Fibroblast of lung (primary cell): ENCODE data around the gene NAA80. TPM values are rescaled to one million over a fixed set of nuclear protein-coding genes. Genes with fewer than 3 reads are reported as not detected.

Experiments
- DNase-seq, 2 donors: peaks; one replicate each; pipeline versions ENCODE4 v3.0.0 to v3.0.0-alpha.2; 2010; ENCODE audit warnings: low read depth in 2 of 2
- H2AFZ ChIP-seq: 2 replicates; pipeline ENCODE4 v1.5.1; 2012; ENCODE audit warnings: low read length, control low read depth, inconsistent platforms
- H3K27ac ChIP-seq: 2 replicates; pipeline ENCODE4 v1.5.1; 2011; ENCODE audit warnings: low read length, control low read depth; ENCODE audit not compliant: insufficient read depth
- H3K27me3 ChIP-seq: 2 replicates; pipeline ENCODE4 v1.5.1; 2011; ENCODE audit warnings: mild to moderate bottlenecking, low read length; ENCODE audit not compliant: control insufficient read depth, insufficient read depth
- H3K36me3 ChIP-seq: 2 replicates; pipeline ENCODE4 v1.5.1; 2011; ENCODE audit warnings: low read length; ENCODE audit not compliant: control insufficient read depth, insufficient read depth
- H3K4me1 ChIP-seq: 2 replicates; pipeline ENCODE4 v1.5.1; 2011; ENCODE audit warnings: low read length; ENCODE audit not compliant: control insufficient read depth, insufficient read depth; ENCODE audit errors: extremely low read depth
- H3K4me2 ChIP-seq: 2 replicates; pipeline ENCODE4 v1.5.1; 2011; ENCODE audit warnings: low read length, control low read depth; ENCODE audit not compliant: insufficient read depth; ENCODE audit errors: extremely low read depth
- H3K4me3 ChIP-seq, 4 experiments: fragments of 200-600 bp in 1 of 4; sonication (generic) in 1 of 4; replicated peaks in 1 of 4; 2 replicates each; pipeline ENCODE4 v1.5.1; 2011 to 2016; ENCODE audit warnings: low read length in 4 of 4, low read depth in 3 of 4, mild to moderate bottlenecking in 3 of 4, control low read depth in 2 of 4, inconsistent platforms in 1 of 4, mixed read lengths in 1 of 4; ENCODE audit not compliant: insufficient read depth in 1 of 4; ENCODE audit errors: control extremely low read depth in 1 of 4
- H3K79me2 ChIP-seq: 2 replicates; pipeline ENCODE4 v1.5.1; 2012; ENCODE audit warnings: mild to moderate bottlenecking, low read length, inconsistent platforms; ENCODE audit not compliant: control insufficient read depth, insufficient read depth
- H3K9ac ChIP-seq: 2 replicates; pipeline ENCODE4 v1.5.1; 2011; ENCODE audit warnings: mild to moderate bottlenecking, low read length, control low read depth; ENCODE audit not compliant: insufficient read depth
- H3K9me3 ChIP-seq: 2 replicates; pipeline ENCODE4 v1.5.1; 2012; ENCODE audit warnings: low read depth, low read length; ENCODE audit not compliant: control insufficient read depth, insufficient read depth
- H4K20me1 ChIP-seq: 2 replicates; pipeline ENCODE4 v1.5.1; 2011; ENCODE audit warnings: low read length; ENCODE audit not compliant: control insufficient read depth, insufficient read depth; ENCODE audit errors: extremely low read depth
- EZH2 ChIP-seq: IDR thresholded peaks from 2 replicates; pipeline ENCODE4 v1.5.1; 2012; ENCODE audit warnings: low read length, control low read depth, mild to moderate bottlenecking; ENCODE audit errors: missing control alignments
- polyA plus RNA-seq, 2 donors: library from polyadenylated mRNA; depleted of rRNA in 1 of 2; stranded (reverse) in 1 of 2; unstranded in 1 of 2; fragments of >200 nt; gene quantifications; 2 replicates each; pipeline ENCODE4 v1.2.1, GENCODE V29; 2011 to 2012; ENCODE audit warnings: missing spikeins in 1 of 2
- total RNA-seq: library from RNA; depleted of rRNA; stranded (reverse); fragments of >200 nt; gene quantifications from 2 replicates; pipeline ENCODE4 v1.2.1, GENCODE V29; 2014
- TF ChIP-seq, protein P1 (sequence below), 2 donors: IDR thresholded peaks in 1 of 2; conservative IDR thresholded peaks in 1 of 2; 1 replicate in 1 of 2; 2 replicates in 1 of 2; pipeline ENCODE4 v1.5.1; 2011 to 2012; ENCODE audit warnings: low read length in 2 of 2, control low read depth in 1 of 2, inconsistent platforms in 1 of 2, low read depth in 1 of 2, mild to moderate bottlenecking in 1 of 2

The NAA80 gene
- total and polyA plus RNA-seq, 2 donors (not counting 1 experiment from before 2014, with no cell fraction given), result 3.1 to 3.8 TPM

DNA sequence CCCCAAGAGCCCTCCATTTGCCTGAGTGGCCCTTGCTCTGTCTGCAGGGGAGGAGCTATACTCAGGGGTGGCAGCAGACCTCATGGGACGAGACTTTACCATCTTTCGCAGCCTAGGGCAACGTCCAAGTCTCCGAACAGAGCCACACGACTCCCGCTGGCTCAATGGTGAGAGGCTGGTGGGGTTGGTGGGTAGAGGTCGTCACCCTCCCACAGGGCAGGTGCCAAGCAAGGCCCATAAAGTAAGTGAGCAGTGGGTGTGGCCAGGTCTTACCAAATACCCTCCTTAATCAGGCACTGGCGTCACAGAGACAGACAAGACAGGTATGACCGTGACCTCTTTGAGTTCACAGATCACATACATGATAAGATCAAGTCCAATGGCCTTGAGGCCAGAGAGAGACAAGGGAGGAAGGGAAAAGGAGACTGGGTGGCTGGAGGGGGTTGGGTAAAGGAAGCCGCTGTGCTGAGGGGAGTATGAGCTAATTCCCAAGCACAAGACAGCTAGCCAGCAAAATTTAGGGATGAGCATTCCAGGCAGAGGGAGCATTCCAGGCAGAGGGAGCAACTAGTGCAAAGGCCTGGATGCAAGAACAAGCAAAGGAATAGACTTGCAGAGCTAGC lies 27.8 kb downstream of the NAA80 start:
- no peak overlapping the region for H3K9ac ChIP-seq
- peaks cover 43% of the 10 kb centered on the region for H3K4me1 ChIP-seq
- H3K27me3 ChIP-seq, result no peaks in the 10 kb centered on the region
- H2AFZ ChIP-seq, result no peak overlapping the region
- no peak overlapping the region for H3K4me2 ChIP-seq
- no peaks in the 10 kb centered on the region for H3K9me3 ChIP-seq
- no peak overlapping the region for H3K4me3 ChIP-seq
- H4K20me1 ChIP-seq, result no peaks in the 10 kb centered on the region
- H3K36me3 ChIP-seq, result no peaks in the 10 kb centered on the region
- H3K79me2 ChIP-seq, result no peaks in the 10 kb centered on the region
- TF ChIP-seq, protein P1, sequence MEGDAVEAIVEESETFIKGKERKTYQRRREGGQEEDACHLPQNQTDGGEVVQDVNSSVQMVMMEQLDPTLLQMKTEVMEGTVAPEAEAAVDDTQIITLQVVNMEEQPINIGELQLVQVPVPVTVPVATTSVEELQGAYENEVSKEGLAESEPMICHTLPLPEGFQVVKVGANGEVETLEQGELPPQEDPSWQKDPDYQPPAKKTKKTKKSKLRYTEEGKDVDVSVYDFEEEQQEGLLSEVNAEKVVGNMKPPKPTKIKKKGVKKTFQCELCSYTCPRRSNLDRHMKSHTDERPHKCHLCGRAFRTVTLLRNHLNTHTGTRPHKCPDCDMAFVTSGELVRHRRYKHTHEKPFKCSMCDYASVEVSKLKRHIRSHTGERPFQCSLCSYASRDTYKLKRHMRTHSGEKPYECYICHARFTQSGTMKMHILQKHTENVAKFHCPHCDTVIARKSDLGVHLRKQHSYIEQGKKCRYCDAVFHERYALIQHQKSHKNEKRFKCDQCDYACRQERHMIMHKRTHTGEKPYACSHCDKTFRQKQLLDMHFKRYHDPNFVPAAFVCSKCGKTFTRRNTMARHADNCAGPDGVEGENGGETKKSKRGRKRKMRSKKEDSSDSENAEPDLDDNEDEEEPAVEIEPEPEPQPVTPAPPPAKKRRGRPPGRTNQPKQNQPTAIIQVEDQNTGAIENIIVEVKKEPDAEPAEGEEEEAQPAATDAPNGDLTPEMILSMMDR (conservative IDR thresholded peaks at IDR 0.05 in 1 of 2, IDR thresholded peaks at IDR 0.05 in 1 of 2; ENCODE audit: low read depth in 1 of 2, low read length in 2 of 2), result no peak
- no peak for TF ChIP-seq EZH2
- H3K27ac ChIP-seq, result no peak overlapping the region
- DNase-seq, result no peak

DNA sequence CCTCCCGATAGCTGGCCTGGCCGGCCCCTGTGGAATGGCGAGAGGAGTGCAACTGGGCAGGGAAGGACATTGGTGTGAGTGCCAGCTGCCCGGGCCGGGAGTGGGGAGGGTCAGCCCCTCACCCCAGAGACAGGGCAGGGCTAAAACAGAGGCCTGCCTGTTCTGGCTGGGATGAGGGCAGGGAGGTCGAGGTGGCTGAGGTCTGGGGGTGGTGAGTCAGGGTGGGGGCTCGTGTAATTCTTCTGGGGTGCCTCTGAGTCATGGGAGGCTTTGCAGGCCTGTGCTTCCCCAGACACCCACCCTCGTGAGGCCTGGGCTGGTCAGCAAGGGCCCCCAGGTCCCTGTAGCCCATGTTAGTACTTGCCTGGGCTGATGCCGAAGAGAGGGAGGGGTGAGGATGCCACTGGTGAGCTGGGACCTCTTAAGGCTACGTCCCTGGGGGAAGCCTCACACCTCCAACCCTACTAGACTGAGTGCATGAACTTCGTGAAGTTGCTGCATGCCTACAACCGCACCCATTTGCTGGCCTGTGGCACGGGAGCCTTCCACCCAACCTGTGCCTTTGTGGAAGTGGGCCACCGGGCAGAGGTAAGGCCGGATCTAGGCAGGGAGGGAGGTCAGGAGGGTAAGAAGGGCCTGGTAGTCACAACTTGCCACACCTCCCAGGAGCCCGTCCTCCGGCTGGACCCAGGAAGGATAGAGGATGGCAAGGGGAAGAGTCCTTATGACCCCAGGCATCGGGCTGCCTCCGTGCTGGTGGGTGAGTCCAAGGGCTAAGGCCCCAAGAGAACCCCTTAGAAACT lies 28.6 kb downstream of the NAA80 start:
- H2AFZ ChIP-seq, result no peak overlapping the region

DNA sequence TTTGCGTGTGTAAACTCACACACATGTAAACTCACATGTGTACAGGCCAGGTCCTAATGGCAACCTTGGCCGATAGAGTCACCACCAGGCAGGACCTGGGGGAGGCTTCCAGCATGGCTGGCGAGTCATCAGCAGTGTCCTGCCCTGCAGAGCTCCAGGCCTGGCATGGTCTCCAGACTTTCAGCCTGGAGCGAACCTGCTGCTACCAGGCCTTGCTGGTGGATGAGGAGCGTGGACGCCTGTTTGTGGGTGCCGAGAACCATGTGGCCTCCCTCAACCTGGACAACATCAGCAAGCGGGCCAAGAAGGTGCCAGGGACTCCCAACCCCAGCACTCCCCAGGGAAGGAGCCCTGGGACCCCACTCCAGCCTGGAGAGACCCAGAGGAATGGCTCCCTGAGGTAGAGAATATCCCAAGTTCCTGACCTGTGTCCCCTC lies 29.2 kb downstream of the NAA80 start:
- Histone ChIP-seq H3K79me2 (no peaks in the 10 kb centered on the region), H4K20me1 (no peaks in the 10 kb centered on the region), H3K9ac (no peak overlapping the region), H3K27me3 (no peaks in the 10 kb centered on the region), H3K4me1 (peaks cover 55% of the 10 kb centered on the region), H3K4me3 (peak overlapping the region in 3 of 4 experiments; percentile 37 to 64 (median 56)), H2AFZ (no peak overlapping the region), H3K9me3 (no peaks in the 10 kb centered on the region), H3K36me3 (no peaks in the 10 kb centered on the region), H3K4me2 (peak overlapping the region; percentile 88), H3K27ac (no peak overlapping the region)
- peak in 1 of 2 donors; percentile 52 for DNase-seq
- TF ChIP-seq, protein P1 (conservative IDR thresholded peaks at IDR 0.05 in 1 of 2, IDR thresholded peaks at IDR 0.05 in 1 of 2; ENCODE audit: low read depth in 1 of 2, low read length in 2 of 2), result no peak
- TF ChIP-seq EZH2, result no peak

More for the DNA sequence above, 28.6 kb downstream of the NAA80 start:
- peak overlapping the region; percentile 88 for H3K4me2 ChIP-seq
- TF ChIP-seq EZH2, result no peak
- TF ChIP-seq, protein P1 (conservative IDR thresholded peaks at IDR 0.05 in 1 of 2, IDR thresholded peaks at IDR 0.05 in 1 of 2; ENCODE audit: low read depth in 1 of 2, low read length in 2 of 2), result no peak
- no peaks in the 10 kb centered on the region for H3K27me3 ChIP-seq
- no peaks in the 10 kb centered on the region for H3K9me3 ChIP-seq
- no peaks in the 10 kb centered on the region for H3K36me3 ChIP-seq
- H3K9ac ChIP-seq, result no peak overlapping the region
- no peaks in the 10 kb centered on the region for H3K79me2 ChIP-seq
- H3K4me1 ChIP-seq, result peaks cover 49% of the 10 kb centered on the region
- peak overlapping the region in 2 of 4 experiments; percentile 56 to 64 for H3K4me3 ChIP-seq
- H3K27ac ChIP-seq, result no peak overlapping the region
- H4K20me1 ChIP-seq, result no peaks in the 10 kb centered on the region
- DNase-seq, result peak in 1 of 2 donors; percentile 31
